ENCODE results near the gene TMEM240. TPM values are rescaled to one million over a fixed set of nuclear protein-coding genes. Genes with fewer than 3 reads are reported as not detected.
"Not testable (repeated sequence)": the region's sequence is repeated elsewhere in the genome, so short reads cannot be mapped to it uniquely, and the experiment has no call there.

Gene TMEM240
- total RNA-seq, 2 experiments from 2014 or later = 1.0 to 1.1 TPM

- POLR2A ChIA-PET = no interaction called here
Observed at GRCh38 chr1:1567152-1567875, 26.9 kb upstream of the TMEM240 start.

GRCh38 chr1:1565340-1565739 is 24.9 kb upstream of the TMEM240 start:
- peaks cover 16% of the 10 kb centered on the region for H3K4me1 Mint-ChIP-seq (ENCODE audit: low read depth)
- no peaks in the 10 kb centered on the region for H3K9me3 Mint-ChIP-seq (ENCODE audit: insufficient read depth)
- ChIA-PET CTCF (no interaction called here), POLR2A (interaction anchor here (1.6 kb wide), 1 partner anchor 190 kb away, joined by 3 read pairs; the partner anchor contains the start of gene AURKAIP1)
- H3K4me3 Mint-ChIP-seq = no peak overlapping the region
- ATAC-seq (no peak), DNase-seq (no peak)
- peaks cover 68% of the 10 kb centered on the region for H3K36me3 Mint-ChIP-seq (ENCODE audit: low read depth)
- no peaks in the 10 kb centered on the region for H3K27me3 Mint-ChIP-seq (ENCODE audit: low read depth)
- no peak overlapping the region for H3K27ac Mint-ChIP-seq

More at GRCh38 chr1:1567152-1567875, 26.9 kb upstream of the TMEM240 start:
- ATAC-seq = no peak
- H3K9me3 Mint-ChIP-seq (ENCODE audit: insufficient read depth) = no peaks in the 10 kb centered on the region
- H3K27me3 Mint-ChIP-seq (ENCODE audit: low read depth) = no peaks in the 10 kb centered on the region
- H3K4me3 Mint-ChIP-seq = no peak overlapping the region
- CTCF ChIA-PET = no interaction called here
- no peak for DNase-seq
- peaks cover 65% of the 10 kb centered on the region for H3K36me3 Mint-ChIP-seq (ENCODE audit: low read depth)
- no peak overlapping the region for H3K27ac Mint-ChIP-seq
- H3K4me1 Mint-ChIP-seq (ENCODE audit: low read depth) = peaks cover 25% of the 10 kb centered on the region

- ATAC-seq (no peak), DNase-seq (no peak)
- H3K4me3 Mint-ChIP-seq = no peak overlapping the region
- H3K4me1 Mint-ChIP-seq (ENCODE audit: low read depth) = peaks cover 9% of the 10 kb centered on the region
- no peaks in the 10 kb centered on the region for H3K9me3 Mint-ChIP-seq (ENCODE audit: insufficient read depth)
- no peaks in the 10 kb centered on the region for H3K27me3 Mint-ChIP-seq (ENCODE audit: low read depth)
- H3K36me3 Mint-ChIP-seq (ENCODE audit: low read depth) = peaks cover 60% of the 10 kb centered on the region
- CTCF ChIA-PET = no interaction called here
- POLR2A ChIA-PET = no interaction called here
- H3K27ac Mint-ChIP-seq = no peak overlapping the region
Observed at GRCh38 chr1:1564268-1564667, 23.8 kb upstream of the TMEM240 start.

- ChIA-PET POLR2A (no interaction called here), CTCF (no interaction called here)
- Mint-ChIP-seq H3K4me3 (no peak overlapping the region), H3K36me3 (ENCODE audit: low read depth) (peaks cover 58% of the 10 kb centered on the region), H3K27me3 (ENCODE audit: low read depth) (no peaks in the 10 kb centered on the region), H3K9me3 (ENCODE audit: insufficient read depth) (no peaks in the 10 kb centered on the region), H3K27ac (no peak overlapping the region), H3K4me1 (ENCODE audit: low read depth) (peaks cover 7% of the 10 kb centered on the region)
- DNase-seq (no peak), ATAC-seq (no peak)
Observed at GRCh38 chr1:1563688-1564087, 23.3 kb upstream of the TMEM240 start.

- Mint-ChIP-seq H3K4me1 (ENCODE audit: low read depth) (peaks cover 7% of the 10 kb centered on the region), H3K36me3 (ENCODE audit: low read depth) (peaks cover 55% of the 10 kb centered on the region), H3K9me3 (ENCODE audit: insufficient read depth) (no peaks in the 10 kb centered on the region), H3K27ac (no peak overlapping the region), H3K4me3 (no peak overlapping the region), H3K27me3 (ENCODE audit: low read depth) (no peaks in the 10 kb centered on the region)
- POLR2A ChIA-PET = no interaction called here
- DNase-seq (no peak), ATAC-seq (no peak)
- CTCF ChIA-PET = no interaction called here
Observed at GRCh38 chr1:1562556-1563195, 22.3 kb upstream of the TMEM240 start.

- H3K4me1 Mint-ChIP-seq (ENCODE audit: low read depth) = peaks cover 1% of the 10 kb centered on the region
- peaks cover 48% of the 10 kb centered on the region for H3K36me3 Mint-ChIP-seq (ENCODE audit: low read depth)
- no peak overlapping the region for H3K4me3 Mint-ChIP-seq
- CTCF ChIA-PET = no interaction called here
- H3K27me3 Mint-ChIP-seq (ENCODE audit: low read depth) = no peaks in the 10 kb centered on the region
- no peaks in the 10 kb centered on the region for H3K9me3 Mint-ChIP-seq (ENCODE audit: insufficient read depth)
- POLR2A ChIA-PET = no interaction called here
- no peak for DNase-seq
- no peak overlapping the region for H3K27ac Mint-ChIP-seq
- ATAC-seq = no peak
Observed at GRCh38 chr1:1561801-1562470, 21.5 kb upstream of the TMEM240 start.

- peaks cover 34% of the 10 kb centered on the region for H3K36me3 Mint-ChIP-seq (ENCODE audit: low read depth)
- CTCF ChIA-PET = no interaction called here
- no peak overlapping the region for H3K27ac Mint-ChIP-seq
- no peaks in the 10 kb centered on the region for H3K27me3 Mint-ChIP-seq (ENCODE audit: low read depth)
- ATAC-seq = no peak
- H3K4me3 Mint-ChIP-seq = no peak overlapping the region
- DNase-seq = no peak
- POLR2A ChIA-PET = interaction anchor here (1.0 kb wide), 1 partner anchor 185 kb away, joined by 3 read pairs; the partner anchor contains the start of gene AURKAIP1
- H3K4me1 Mint-ChIP-seq (ENCODE audit: low read depth) = peaks cover 2% of the 10 kb centered on the region
- H3K9me3 Mint-ChIP-seq (ENCODE audit: insufficient read depth) = no peaks in the 10 kb centered on the region
Observed at GRCh38 chr1:1560178-1560577, 19.8 kb upstream of the TMEM240 start.

- peaks cover 7% of the 10 kb centered on the region for H3K4me1 Mint-ChIP-seq (ENCODE audit: low read depth)
Observed at GRCh38 chr1:1559066-1559465, 18.6 kb upstream of the TMEM240 start.

GRCh38 chr1:1558591-1558990 is 18.2 kb upstream of the TMEM240 start:
- Mint-ChIP-seq H3K27me3 (ENCODE audit: low read depth) (no peaks in the 10 kb centered on the region), H3K4me3 (no peak overlapping the region), H3K36me3 (ENCODE audit: low read depth) (peaks cover 18% of the 10 kb centered on the region), H3K4me1 (ENCODE audit: low read depth) (peaks cover 8% of the 10 kb centered on the region), H3K27ac (peak overlapping the region; percentile 44), H3K9me3 (ENCODE audit: insufficient read depth) (no peaks in the 10 kb centered on the region)
- no peak for DNase-seq
- ATAC-seq = no peak
- ChIA-PET POLR2A (no interaction called here), CTCF (no interaction called here)

More at GRCh38 chr1:1559066-1559465, 18.6 kb upstream of the TMEM240 start:
- DNase-seq (no peak), ATAC-seq (no peak)
- no peak overlapping the region for H3K4me3 Mint-ChIP-seq
- H3K27me3 Mint-ChIP-seq (ENCODE audit: low read depth) = no peaks in the 10 kb centered on the region
- ChIA-PET POLR2A (no interaction called here), CTCF (no interaction called here)
- no peaks in the 10 kb centered on the region for H3K9me3 Mint-ChIP-seq (ENCODE audit: insufficient read depth)
- H3K27ac Mint-ChIP-seq = peak overlapping the region; percentile 44
- H3K36me3 Mint-ChIP-seq (ENCODE audit: low read depth) = peaks cover 23% of the 10 kb centered on the region

- POLR2A ChIA-PET = interaction anchor here (0.6 kb wide), 1 partner anchor 13 kb away, joined by 3 read pairs; no protein-coding TSS in a partner anchor
- not testable (repeated sequence) for H3K27ac Mint-ChIP-seq
Observed at GRCh38 chr1:1557688-1558087, 17.3 kb upstream of the TMEM240 start.

GRCh38 chr1:1556961-1557360 is 16.5 kb upstream of the TMEM240 start:
- H3K4me1 Mint-ChIP-seq (ENCODE audit: low read depth); H3K36me3 Mint-ChIP-seq (ENCODE audit: low read depth); DNase-seq; H3K4me3 Mint-ChIP-seq; CTCF ChIA-PET; POLR2A ChIA-PET; H3K27ac Mint-ChIP-seq; H3K27me3 Mint-ChIP-seq (ENCODE audit: low read depth); ATAC-seq; H3K9me3 Mint-ChIP-seq (ENCODE audit: insufficient read depth): not testable (repeated sequence)

More at GRCh38 chr1:1557688-1558087, 17.3 kb upstream of the TMEM240 start:
- ATAC-seq; DNase-seq; H3K4me3 Mint-ChIP-seq; H3K27me3 Mint-ChIP-seq (ENCODE audit: low read depth); CTCF ChIA-PET; H3K9me3 Mint-ChIP-seq (ENCODE audit: insufficient read depth); H3K4me1 Mint-ChIP-seq (ENCODE audit: low read depth): not testable (repeated sequence)
- peaks cover 14% of the 10 kb centered on the region for H3K36me3 Mint-ChIP-seq (ENCODE audit: low read depth)

GRCh38 chr1:1556505-1556904 is 16.1 kb upstream of the TMEM240 start:
- POLR2A ChIA-PET = no interaction called here
- Mint-ChIP-seq H3K4me1 (ENCODE audit: low read depth) (peaks cover 8% of the 10 kb centered on the region), H3K36me3 (ENCODE audit: low read depth) (peaks cover 9% of the 10 kb centered on the region), H3K27ac (no peak overlapping the region), H3K4me3 (no peak overlapping the region), H3K9me3 (ENCODE audit: insufficient read depth) (no peaks in the 10 kb centered on the region), H3K27me3 (ENCODE audit: low read depth) (no peaks in the 10 kb centered on the region)
- CTCF ChIA-PET = interaction anchor here (2.5 kb wide), 1 partner anchor 52 kb away, joined by 7 read pairs; no protein-coding TSS in a partner anchor
- DNase-seq = no peak
- ATAC-seq = no peak

Data from activated CD8-positive, alpha-beta T cell treated with anti-CD3 and anti-CD28 coated beads, Interleukin-2, amount 10 ng/mL, durations not matched to agents 7 days and 5 days (primary cell).